Activated T-cell treated with anti-CD3 and anti-CD28 coated beads, Interleukin-2, amount 50 U/mL, for 24 hours (primary cell): Measurements from ENCODE around the gene POLD3.
"Not testable (repeated sequence)": the region's sequence is repeated elsewhere in the genome, so short reads cannot be mapped to it uniquely, and the experiment has no call there.

Experiments used
- DNase-seq: peaks from one replicate; pipeline ENCODE4 v3.0.0-alpha.2; 2020
- H3K27ac Mint-ChIP-seq: 2 replicates; pipeline ENCODE4 v1.8.0; 2020; ENCODE audit warnings: mild to moderate bottlenecking, mixed read lengths
- H3K27me3 Mint-ChIP-seq: 2 replicates; pipeline ENCODE4 v1.8.0; 2020; ENCODE audit warnings: mixed read lengths
- H3K36me3 Mint-ChIP-seq: 2 replicates; pipeline ENCODE4 v1.8.0; 2020; ENCODE audit warnings: low read depth, mixed read lengths
- H3K4me1 Mint-ChIP-seq: 2 replicates; pipeline ENCODE4 v1.8.0; 2020; ENCODE audit warnings: low read depth, mixed read lengths
- H3K4me3 Mint-ChIP-seq: 2 replicates; pipeline ENCODE4 v1.8.0; 2020; ENCODE audit warnings: mild to moderate bottlenecking, moderate library complexity, mixed read lengths
- H3K9me3 Mint-ChIP-seq: 2 replicates; pipeline ENCODE4 v1.8.0; 2020; ENCODE audit warnings: mixed read lengths

Gene POLD3

GRCh38 chr11:74574563-74574962 lies 17.8 kb upstream of the POLD3 start:
- no peaks in the 10 kb centered on the region for H3K4me1 Mint-ChIP-seq
- H3K9me3 Mint-ChIP-seq = no peaks in the 10 kb centered on the region
- no peak overlapping the region for H3K27ac Mint-ChIP-seq
- H3K27me3 Mint-ChIP-seq = peaks cover 12% of the 10 kb centered on the region
- H3K36me3 Mint-ChIP-seq = no peaks in the 10 kb centered on the region
- no peak for DNase-seq
- no peak overlapping the region for H3K4me3 Mint-ChIP-seq

GRCh38 chr11:74575999-74576398 lies 16.4 kb upstream of the POLD3 start:
- Mint-ChIP-seq H3K27me3 (peaks cover 8% of the 10 kb centered on the region), H3K4me3 (no peak overlapping the region), H3K9me3 (no peaks in the 10 kb centered on the region)

GRCh38 chr11:74577181-74577580 lies 15.2 kb upstream of the POLD3 start:
- Mint-ChIP-seq H3K9me3 (no peaks in the 10 kb centered on the region), H3K36me3 (no peaks in the 10 kb centered on the region), H3K4me3 (no peak overlapping the region), H3K27me3 (peaks cover 8% of the 10 kb centered on the region), H3K27ac (no peak overlapping the region), H3K4me1 (peaks cover 2% of the 10 kb centered on the region)
- DNase-seq = no peak

More at GRCh38 chr11:74575999-74576398, 16.4 kb upstream of the POLD3 start:
- Mint-ChIP-seq H3K27ac (no peak overlapping the region), H3K36me3 (no peaks in the 10 kb centered on the region), H3K4me1 (peaks cover under 1% of the 10 kb centered on the region)
- DNase-seq = no peak

- H3K27me3 Mint-ChIP-seq = peaks cover 4% of the 10 kb centered on the region
Observed at GRCh38 chr11:74577624-74578396, 14.6 kb upstream of the POLD3 start.

GRCh38 chr11:74579577-74580270 lies 12.7 kb upstream of the POLD3 start:
- Mint-ChIP-seq H3K4me3 (no peak overlapping the region), H3K4me1 (peaks cover 2% of the 10 kb centered on the region), H3K36me3 (no peaks in the 10 kb centered on the region), H3K27ac (no peak overlapping the region), H3K27me3 (no peaks in the 10 kb centered on the region), H3K9me3 (no peaks in the 10 kb centered on the region)
- DNase-seq = no peak

More at GRCh38 chr11:74577624-74578396, 14.6 kb upstream of the POLD3 start:
- Mint-ChIP-seq H3K9me3 (no peaks in the 10 kb centered on the region), H3K4me3 (no peak overlapping the region), H3K36me3 (no peaks in the 10 kb centered on the region), H3K27ac (no peak overlapping the region), H3K4me1 (peaks cover 2% of the 10 kb centered on the region)
- DNase-seq = no peak

- Mint-ChIP-seq H3K9me3 (no peaks in the 10 kb centered on the region), H3K36me3 (no peaks in the 10 kb centered on the region), H3K4me1 (peaks cover 2% of the 10 kb centered on the region), H3K27me3 (no peaks in the 10 kb centered on the region), H3K27ac (no peak overlapping the region), H3K4me3 (no peak overlapping the region)
- no peak for DNase-seq
Observed at GRCh38 chr11:74581954-74582547, 10.3 kb upstream of the POLD3 start.

GRCh38 chr11:74583024-74583624 lies 9.3 kb upstream of the POLD3 start:
- H3K36me3 Mint-ChIP-seq = no peaks in the 10 kb centered on the region
- H3K9me3 Mint-ChIP-seq = no peaks in the 10 kb centered on the region
- H3K27me3 Mint-ChIP-seq = no peaks in the 10 kb centered on the region
- DNase-seq = no peak
- no peak overlapping the region for H3K4me3 Mint-ChIP-seq
- H3K27ac Mint-ChIP-seq = no peak overlapping the region
- peaks cover 2% of the 10 kb centered on the region for H3K4me1 Mint-ChIP-seq

- peaks cover 32% of the 10 kb centered on the region for H3K36me3 Mint-ChIP-seq
- not testable (repeated sequence) for H3K9me3 Mint-ChIP-seq, H3K27ac Mint-ChIP-seq, DNase-seq, H3K27me3 Mint-ChIP-seq, H3K4me3 Mint-ChIP-seq
- H3K4me1 Mint-ChIP-seq = peaks cover 28% of the 10 kb centered on the region
Observed at GRCh38 chr11:74590492-74590891, 1.9 kb upstream of the POLD3 start.

GRCh38 chr11:74592063-74592440 lies 330 bp upstream of the POLD3 start:
- no peak for DNase-seq
- Mint-ChIP-seq H3K9me3 (peaks cover 2% of the 10 kb centered on the region), H3K4me1 (peaks cover 28% of the 10 kb centered on the region), H3K27me3 (no peaks in the 10 kb centered on the region), H3K36me3 (peaks cover 46% of the 10 kb centered on the region), H3K4me3 (peak overlapping the region; percentile 100), H3K27ac (peak overlapping the region; percentile 99)

- H3K27me3 Mint-ChIP-seq = no peaks in the 10 kb centered on the region
- H3K27ac Mint-ChIP-seq = peak overlapping the region; percentile 99
- H3K4me3 Mint-ChIP-seq = peak overlapping the region; percentile 100
- peaks cover 28% of the 10 kb centered on the region for H3K4me1 Mint-ChIP-seq
- H3K9me3 Mint-ChIP-seq = peaks cover 2% of the 10 kb centered on the region
- peaks cover 60% of the 10 kb centered on the region for H3K36me3 Mint-ChIP-seq
- DNase-seq = no peak
Observed at GRCh38 chr11:74593463-74593862, 1.1 kb downstream of the POLD3 start.

GRCh38 chr11:74602637-74603556 lies 10.5 kb downstream of the POLD3 start:
- H3K36me3 Mint-ChIP-seq = peaks cover 24% of the 10 kb centered on the region
- no peak overlapping the region for H3K4me3 Mint-ChIP-seq
- H3K9me3 Mint-ChIP-seq = no peaks in the 10 kb centered on the region
- no peak for DNase-seq
- no peak overlapping the region for H3K27ac Mint-ChIP-seq
- H3K4me1 Mint-ChIP-seq = peaks cover 2% of the 10 kb centered on the region
- H3K27me3 Mint-ChIP-seq = no peaks in the 10 kb centered on the region

GRCh38 chr11:74603845-74604244 lies 11.5 kb downstream of the POLD3 start:
- Mint-ChIP-seq H3K4me1 (peaks cover 2% of the 10 kb centered on the region), H3K27me3 (no peaks in the 10 kb centered on the region), H3K4me3 (no peak overlapping the region), H3K36me3 (peaks cover 22% of the 10 kb centered on the region), H3K27ac (no peak overlapping the region), H3K9me3 (no peaks in the 10 kb centered on the region)
- no peak for DNase-seq

- Mint-ChIP-seq H3K27ac (no peak overlapping the region), H3K4me3 (no peak overlapping the region), H3K4me1 (peaks cover 2% of the 10 kb centered on the region), H3K9me3 (no peaks in the 10 kb centered on the region), H3K36me3 (peaks cover 20% of the 10 kb centered on the region), H3K27me3 (no peaks in the 10 kb centered on the region)
- DNase-seq = no peak
Observed at GRCh38 chr11:74604311-74604710, 11.9 kb downstream of the POLD3 start.

- DNase-seq = no peak
- Mint-ChIP-seq H3K4me3 (no peak overlapping the region), H3K27me3 (no peaks in the 10 kb centered on the region), H3K4me1 (peaks cover 3% of the 10 kb centered on the region), H3K36me3 (peaks cover 23% of the 10 kb centered on the region), H3K27ac (no peak overlapping the region), H3K9me3 (no peaks in the 10 kb centered on the region)
Observed at GRCh38 chr11:74605403-74605802, 13.0 kb downstream of the POLD3 start.
